ENCODE results near the gene TTI1.

The TTI1 gene

DNA sequence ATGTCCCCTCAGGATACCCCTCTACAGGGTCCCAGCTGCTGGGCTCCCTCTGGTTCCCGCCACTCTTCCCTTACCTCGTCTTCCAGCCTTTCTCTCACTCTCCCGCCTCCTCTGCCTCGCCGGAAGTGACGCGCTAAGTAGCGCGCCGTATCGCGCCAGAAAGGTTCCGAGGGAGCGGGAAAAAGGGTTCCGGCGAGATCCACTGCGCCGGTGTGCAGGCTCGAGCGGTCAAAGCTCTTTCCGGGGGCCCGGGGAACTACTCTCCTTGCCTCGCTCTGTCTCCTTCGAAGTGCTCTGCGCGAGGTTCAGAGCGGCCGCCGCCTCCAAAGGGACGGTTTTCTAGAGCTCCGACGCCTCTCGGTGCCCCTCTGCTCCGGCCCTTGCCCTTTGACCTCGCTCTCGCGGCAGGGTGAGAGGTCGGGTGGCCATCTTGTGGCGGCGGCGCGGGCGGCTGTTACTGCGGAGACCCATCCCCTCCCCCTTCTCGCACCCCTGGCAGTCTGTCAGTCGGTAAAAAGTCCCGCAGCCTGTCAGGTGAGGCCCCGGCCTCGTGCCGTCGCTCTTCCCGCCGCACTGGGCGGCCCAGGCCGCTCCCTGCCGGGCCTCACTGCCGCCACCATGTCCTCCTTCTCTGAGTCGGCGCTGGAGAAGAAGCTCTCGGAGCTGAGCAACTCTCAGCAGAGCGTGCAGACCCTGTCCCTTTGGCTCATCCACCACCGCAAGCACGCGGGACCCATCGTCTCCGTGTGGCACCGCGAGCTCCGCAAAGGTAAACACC lies at the start of gene TTI1, which contains the start of gene RPRD1B:
Gene TTI1 (minus strand): TSS at position 127 of the 778 bp plus-strand sequence. CDS start 19,640 bp downstream, outside the sequence.
Gene RPRD1B (plus strand): TSS at position 417 of the 778 bp plus-strand sequence. CDS start 202 bp downstream, at position 619.
- in situ Hi-C loops (cut with MboI; ENCODE audit: low sequenced_read_pairs, unreplicated experiment): no loop called here
- TF ChIP-seq, protein P1, sequence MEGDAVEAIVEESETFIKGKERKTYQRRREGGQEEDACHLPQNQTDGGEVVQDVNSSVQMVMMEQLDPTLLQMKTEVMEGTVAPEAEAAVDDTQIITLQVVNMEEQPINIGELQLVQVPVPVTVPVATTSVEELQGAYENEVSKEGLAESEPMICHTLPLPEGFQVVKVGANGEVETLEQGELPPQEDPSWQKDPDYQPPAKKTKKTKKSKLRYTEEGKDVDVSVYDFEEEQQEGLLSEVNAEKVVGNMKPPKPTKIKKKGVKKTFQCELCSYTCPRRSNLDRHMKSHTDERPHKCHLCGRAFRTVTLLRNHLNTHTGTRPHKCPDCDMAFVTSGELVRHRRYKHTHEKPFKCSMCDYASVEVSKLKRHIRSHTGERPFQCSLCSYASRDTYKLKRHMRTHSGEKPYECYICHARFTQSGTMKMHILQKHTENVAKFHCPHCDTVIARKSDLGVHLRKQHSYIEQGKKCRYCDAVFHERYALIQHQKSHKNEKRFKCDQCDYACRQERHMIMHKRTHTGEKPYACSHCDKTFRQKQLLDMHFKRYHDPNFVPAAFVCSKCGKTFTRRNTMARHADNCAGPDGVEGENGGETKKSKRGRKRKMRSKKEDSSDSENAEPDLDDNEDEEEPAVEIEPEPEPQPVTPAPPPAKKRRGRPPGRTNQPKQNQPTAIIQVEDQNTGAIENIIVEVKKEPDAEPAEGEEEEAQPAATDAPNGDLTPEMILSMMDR (IDR thresholded peaks at IDR 0.05; ENCODE audit: borderline replicate concordance, control extremely low read depth, extremely low read depth, insufficient read depth, missing control alignments): no peak
- peak; percentile 90 for DNase-seq (ENCODE audit: low spot score)

DNA sequence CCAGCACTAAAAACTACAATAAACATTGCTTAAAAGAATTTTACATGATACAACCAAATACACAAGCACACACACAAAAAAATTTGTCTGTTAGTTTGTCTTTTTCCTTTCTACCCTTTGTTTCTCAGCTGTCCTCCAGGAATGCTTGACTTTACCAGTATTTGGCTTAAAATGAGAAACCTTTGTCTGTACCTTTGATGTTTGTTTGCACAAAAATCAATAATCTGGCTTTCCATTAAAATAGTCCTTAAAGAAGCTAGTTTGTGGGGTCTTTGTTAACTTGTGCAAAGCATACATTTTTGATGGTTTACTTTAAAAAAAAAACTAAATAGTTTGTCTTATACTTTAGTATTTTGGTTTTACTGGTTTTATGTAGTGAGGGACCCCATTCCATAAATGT lies 49.6 kb upstream of the TTI1 start:
- TF ChIP-seq, protein P1 (IDR thresholded peaks at IDR 0.05; ENCODE audit: borderline replicate concordance, control extremely low read depth, extremely low read depth, insufficient read depth, missing control alignments): no peak
- no peak for DNase-seq (ENCODE audit: low spot score)
- in situ Hi-C loops (cut with MboI; ENCODE audit: low sequenced_read_pairs, unreplicated experiment): no loop called here

DNA sequence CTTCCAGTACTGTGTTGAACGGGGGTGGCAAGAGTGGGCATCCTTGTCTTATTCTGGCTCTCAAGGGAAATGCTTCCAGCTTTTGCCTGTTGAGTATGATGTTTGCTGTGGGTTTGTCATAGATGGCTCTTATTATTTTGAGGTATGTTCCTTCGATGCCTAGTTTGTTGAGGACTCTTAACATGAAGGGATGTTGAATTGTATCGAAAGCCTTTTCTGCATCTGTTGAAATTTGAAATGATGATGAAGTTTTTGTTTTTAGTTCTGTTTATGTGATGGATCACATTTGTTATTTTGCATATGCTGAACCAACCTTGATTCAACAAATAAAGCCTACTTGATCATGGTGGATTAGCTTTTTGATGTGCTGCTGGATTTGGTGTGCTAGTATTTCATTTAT lies 48.3 kb upstream of the TTI1 start:
- TF ChIP-seq, protein P1 (IDR thresholded peaks at IDR 0.05; ENCODE audit: borderline replicate concordance, control extremely low read depth, extremely low read depth, insufficient read depth, missing control alignments): no peak
- in situ Hi-C loops (cut with MboI; ENCODE audit: low sequenced_read_pairs, unreplicated experiment): no loop called here
- DNase-seq (ENCODE audit: low spot score): no peak

DNA sequence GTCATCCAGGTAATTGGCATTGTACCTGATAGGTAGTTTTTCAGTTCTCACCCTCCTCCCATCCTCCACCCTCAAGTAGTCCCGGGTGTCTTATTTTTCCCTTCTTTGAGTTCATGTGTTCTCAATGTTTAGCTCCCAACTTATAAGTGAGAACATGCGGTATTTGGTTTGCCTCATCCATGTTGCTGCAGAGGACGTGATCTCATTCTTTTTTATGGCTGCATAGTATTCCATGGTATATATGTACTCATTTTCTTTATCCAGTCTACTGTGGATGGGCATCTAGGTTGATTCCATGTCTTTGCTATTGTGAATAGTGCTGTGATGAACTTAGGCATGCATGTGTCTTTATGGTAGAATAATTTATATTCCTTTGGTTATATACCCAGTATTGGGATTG lies 46.1 kb upstream of the TTI1 start:
- TF ChIP-seq, protein P1 (IDR thresholded peaks at IDR 0.05; ENCODE audit: borderline replicate concordance, control extremely low read depth, extremely low read depth, insufficient read depth, missing control alignments): no peak
- in situ Hi-C loops (cut with MboI; ENCODE audit: low sequenced_read_pairs, unreplicated experiment): no loop called here
- DNase-seq (ENCODE audit: low spot score): no peak

DNA sequence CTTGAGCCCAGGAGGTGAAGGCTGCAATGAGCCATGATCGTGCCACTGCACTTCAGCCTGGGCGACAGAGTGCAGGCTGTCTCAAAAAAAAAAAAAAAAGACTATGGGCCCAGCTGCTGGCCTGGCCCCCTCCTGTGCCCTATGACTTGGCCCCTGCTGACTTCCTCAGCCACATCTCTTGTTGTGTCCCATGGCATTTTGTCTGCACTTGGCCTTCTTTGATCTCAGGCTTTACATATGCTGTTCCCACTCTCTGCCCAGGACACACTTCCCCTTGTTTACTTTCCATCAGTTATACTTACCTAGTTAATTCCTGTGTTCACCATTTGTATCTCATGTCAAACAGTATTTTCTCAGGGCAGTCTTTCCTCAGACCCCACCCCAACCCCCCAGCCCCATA lies 44.8 kb upstream of the TTI1 start:
- in situ Hi-C loops (cut with MboI; ENCODE audit: low sequenced_read_pairs, unreplicated experiment): no loop called here
- TF ChIP-seq, protein P1 (IDR thresholded peaks at IDR 0.05; ENCODE audit: borderline replicate concordance, control extremely low read depth, extremely low read depth, insufficient read depth, missing control alignments): no peak
- DNase-seq (ENCODE audit: low spot score): no peak

DNA sequence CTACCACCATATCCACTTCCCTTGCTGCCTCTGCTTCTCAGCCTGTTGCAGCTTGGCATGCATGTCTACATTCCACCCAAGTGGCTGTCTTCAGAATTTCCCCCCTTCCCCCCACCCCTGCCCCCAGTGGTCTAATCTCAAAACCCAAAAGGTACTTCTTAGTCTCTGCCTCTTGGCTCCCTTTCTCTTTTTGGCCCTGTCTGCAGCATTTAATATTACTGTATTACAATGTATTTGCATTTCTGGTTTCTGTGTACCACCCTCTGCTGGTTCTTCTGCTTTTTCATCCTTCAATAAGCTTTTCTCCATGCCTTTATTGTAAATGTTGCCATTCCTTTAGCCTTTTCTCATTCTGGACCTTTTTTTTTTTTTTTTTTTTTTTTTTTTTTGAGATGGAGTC lies 43.3 kb upstream of the TTI1 start:
- TF ChIP-seq, protein P1 (IDR thresholded peaks at IDR 0.05; ENCODE audit: borderline replicate concordance, control extremely low read depth, extremely low read depth, insufficient read depth, missing control alignments): no peak
- no peak for DNase-seq (ENCODE audit: low spot score)
- in situ Hi-C loops (cut with MboI; ENCODE audit: low sequenced_read_pairs, unreplicated experiment): no loop called here

Data from GM13976 (cell line).